HG02759 (cell line): ENCODE data around the gene GATA6.
"Not testable (repeated sequence)": the region's sequence is repeated elsewhere in the genome, so short reads cannot be mapped to it uniquely, and the experiment has no call there.

Source experiments
- ATAC-seq: cut with Tn5 transposase; IDR thresholded peaks from one replicate; pipeline ENCODE4 v1.9.1; 2021; ENCODE audit warnings: mild to moderate bottlenecking, moderate library complexity; ENCODE audit not compliant: unreplicated experiment

Gene GATA6

GRCh38 chr18:22203536-22204213, 34.3 kb downstream of the GATA6 start:
- no peak for ATAC-seq

GRCh38 chr18:22204214-22204536, 34.8 kb downstream of the GATA6 start:
- no peak for ATAC-seq

- ATAC-seq = no peak
Measured at GRCh38 chr18:22204996-22205395, 35.6 kb downstream of the GATA6 start.

- ATAC-seq = no peak
Measured at GRCh38 chr18:22207021-22207758, 37.8 kb downstream of the GATA6 start.

- ATAC-seq = no peak
Measured at GRCh38 chr18:22210311-22210754, 40.9 kb downstream of the GATA6 start.

GRCh38 chr18:22211657-22212056, 42.3 kb downstream of the GATA6 start:
- no peak for ATAC-seq

- no peak for ATAC-seq
Measured at GRCh38 chr18:22213333-22213973, 44.1 kb downstream of the GATA6 start.

GRCh38 chr18:22214731-22215528, 45.5 kb downstream of the GATA6 start:
- ATAC-seq = no peak

- ATAC-seq = no peak
Measured at GRCh38 chr18:22218835-22219234, 49.4 kb downstream of the GATA6 start.

GRCh38 chr18:22219568-22220355, 50.4 kb downstream of the GATA6 start:
- ATAC-seq = no peak

GRCh38 chr18:22220585-22220984, 51.2 kb downstream of the GATA6 start:
- not testable (repeated sequence) for ATAC-seq

- ATAC-seq = no peak
Measured at GRCh38 chr18:22221350-22221749, 52.0 kb downstream of the GATA6 start.

- no peak for ATAC-seq
Measured at GRCh38 chr18:22223254-22223964, 54.0 kb downstream of the GATA6 start.

- no peak for ATAC-seq
Measured at GRCh38 chr18:22223965-22224322, 54.6 kb downstream of the GATA6 start.

GRCh38 chr18:22224339-22224738, 55.0 kb downstream of the GATA6 start:
- no peak for ATAC-seq

GRCh38 chr18:22226801-22227200, 57.4 kb downstream of the GATA6 start:
- ATAC-seq = no peak

GRCh38 chr18:22228976-22229375, 59.6 kb downstream of the GATA6 start:
- no peak for ATAC-seq

GRCh38 chr18:22229456-22230124, 60.2 kb downstream of the GATA6 start:
- ATAC-seq = no peak

GRCh38 chr18:22230471-22230945, 61.1 kb downstream of the GATA6 start:
- ATAC-seq = no peak
